Measurements from ENCODE around the gene ATG9A.

- TF ChIP-seq SP1 (IDR thresholded peaks at IDR 0.05; ENCODE audit: low read depth, low read length) (no peak), EGR1 (IDR thresholded peaks at IDR 0.05; ENCODE audit: borderline replicate concordance, low read depth, low read length) (no peak), EP300 (IDR thresholded peaks at IDR 0.05; ENCODE audit: borderline replicate concordance in 1 of 2, low read depth in 2 of 2, low read length in 2 of 2) (no peak), TAF1 (IDR thresholded peaks at IDR 0.05; ENCODE audit: low read depth, low read length) (no peak), MAX (IDR thresholded peaks at IDR 0.05) (no peak), POLR2AphosphoS5 (IDR thresholded peaks at IDR 0.05; ENCODE audit: low read depth, low read length) (0 out of 2 replicates have a peak, but pooled peaks have one; percentile 16), CTCF (IDR thresholded peaks at IDR 0.05; ENCODE audit: control extremely low read depth in 1 of 3, insufficient read depth in 1 of 3, low read depth in 1 of 3, low read length in 3 of 3) (no peak), POLR2A (IDR thresholded peaks at IDR 0.05; ENCODE audit: control extremely low read depth in 1 of 2, low read depth in 2 of 2, low read length in 2 of 2) (no peak), POU5F1 (IDR thresholded peaks at IDR 0.05; ENCODE audit: low read depth, low read length) (no peak)
Measured at GRCh38 chr2:219248845-219249202, 19.4 kb upstream of the ATG9A start.
